Posterior cingulate gyrus (tissue), 11 donors: ENCODE data around the gene CRYBG1.

Experiments
- DNase-seq, 10 donors: peaks; one replicate each; pipeline versions ENCODE4 v3.0.0 to v3.0.0-alpha.2; 2020 to 2021; ENCODE audit warnings: mixed read lengths in 3 of 10
- intact Hi-C: fragments of 100-400 bp; cut with DNase I; formaldehyde crosslinking; loops from one replicate; pipeline ENCODE4 v1.15.1; 2023

The CRYBG1 gene

GRCh38 chr6:106519460-106520394 is 159.2 kb downstream of the CRYBG1 start:
- intact Hi-C loops = no loop called here
- DNase-seq = peak in 3 of 10 donors; percentile 8 to 56 (median 22)

DNA sequence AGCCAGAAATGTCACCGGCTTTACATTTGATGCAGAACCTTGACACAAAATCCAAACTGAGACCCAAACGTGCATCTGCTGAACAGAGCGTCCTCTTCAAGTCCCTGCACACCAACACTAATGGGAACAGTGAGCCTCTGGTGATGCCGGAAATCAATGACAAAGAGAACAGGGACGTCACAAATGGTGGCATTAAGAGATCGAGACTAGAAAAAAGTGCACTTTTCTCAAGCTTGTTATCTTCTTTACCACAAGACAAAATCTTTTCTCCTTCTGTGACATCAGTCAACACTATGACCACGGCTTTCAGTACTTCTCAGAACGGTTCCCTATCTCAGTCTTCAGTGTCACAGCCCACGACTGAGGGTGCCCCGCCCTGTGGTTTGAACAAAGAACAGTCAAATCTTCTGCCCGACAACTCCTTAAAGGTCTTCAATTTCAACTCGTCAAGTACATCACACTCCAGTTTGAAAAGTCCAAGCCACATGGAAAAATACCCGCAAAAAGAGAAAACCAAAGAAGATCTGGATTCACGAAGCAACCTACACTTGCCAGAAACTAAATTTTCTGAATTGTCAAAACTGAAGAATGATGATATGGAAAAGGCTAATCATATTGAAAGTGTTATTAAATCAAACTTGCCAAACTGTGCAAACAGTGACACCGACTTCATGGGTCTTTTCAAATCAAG is 160.3 kb downstream of the CRYBG1 start:
- DNase-seq = no peak
- intact Hi-C loops = no loop called here

DNA sequence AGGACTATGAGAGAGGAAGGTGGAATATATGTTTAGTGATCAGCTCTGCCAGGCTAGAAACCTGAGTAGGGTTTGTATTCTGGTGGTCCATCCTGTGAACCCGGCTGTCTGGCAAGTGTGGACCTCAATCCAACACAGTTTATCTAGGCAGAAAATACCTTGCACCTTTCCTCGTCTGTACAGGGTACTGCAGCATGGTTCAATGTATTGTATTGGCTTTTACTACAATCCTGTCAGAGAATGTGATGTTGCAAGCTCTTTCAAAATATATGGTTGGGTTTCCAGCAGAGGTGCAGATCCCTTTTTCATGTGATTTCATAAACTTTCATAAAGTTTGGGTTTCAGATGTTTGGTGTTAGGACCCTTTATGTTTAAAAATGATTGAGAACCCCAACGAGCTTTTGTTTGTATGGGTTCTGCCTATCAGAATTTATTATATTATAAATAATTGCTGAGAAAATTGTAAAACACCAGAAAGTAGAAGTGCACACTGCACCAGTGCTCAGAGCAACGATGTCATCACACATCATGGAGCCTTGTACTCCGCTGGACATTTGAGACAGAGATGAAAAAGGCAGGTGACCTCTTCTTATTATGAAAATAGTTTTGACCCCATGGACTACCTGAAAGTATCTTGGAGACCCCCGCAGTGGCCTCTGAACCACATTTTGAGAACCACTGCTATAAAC is 162.2 kb downstream of the CRYBG1 start:
- no peak for DNase-seq
- intact Hi-C loops = no loop called here

DNA sequence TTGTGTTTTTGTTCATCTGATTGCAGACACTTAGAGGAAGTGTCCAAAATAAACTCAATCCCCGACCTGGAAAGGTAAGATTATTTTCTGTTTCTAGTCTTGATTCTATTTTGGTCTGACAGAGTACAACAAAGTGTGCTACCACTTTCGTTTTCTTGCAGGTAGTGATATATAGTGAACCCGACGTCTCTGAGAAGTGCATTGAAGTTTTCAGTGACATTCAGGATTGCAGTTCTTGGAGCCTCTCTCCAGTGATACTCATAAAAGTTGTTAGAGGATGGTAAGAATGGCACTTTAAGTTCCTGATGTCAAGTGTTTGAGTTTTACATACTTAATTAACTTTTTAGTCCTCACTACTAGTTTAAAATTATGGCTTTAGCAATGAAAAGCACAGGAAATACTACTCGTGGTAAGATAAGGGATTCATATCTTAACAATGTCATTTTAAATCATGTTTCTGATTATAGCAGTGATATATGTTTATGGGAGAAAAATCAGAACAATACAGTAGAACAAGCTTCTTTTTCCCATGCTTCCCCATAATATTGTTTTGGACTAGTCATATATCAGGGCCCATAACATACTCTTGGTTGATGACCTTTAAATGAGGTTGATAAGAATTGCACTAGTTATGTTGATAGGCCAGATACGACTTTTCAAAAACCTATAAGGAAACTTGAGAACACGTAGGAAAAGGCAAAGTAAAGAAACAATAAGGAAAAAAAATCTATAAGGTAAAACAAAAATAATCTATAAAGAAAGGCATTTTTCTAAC is 164.8 kb downstream of the CRYBG1 start:
- no peak for DNase-seq

DNA sequence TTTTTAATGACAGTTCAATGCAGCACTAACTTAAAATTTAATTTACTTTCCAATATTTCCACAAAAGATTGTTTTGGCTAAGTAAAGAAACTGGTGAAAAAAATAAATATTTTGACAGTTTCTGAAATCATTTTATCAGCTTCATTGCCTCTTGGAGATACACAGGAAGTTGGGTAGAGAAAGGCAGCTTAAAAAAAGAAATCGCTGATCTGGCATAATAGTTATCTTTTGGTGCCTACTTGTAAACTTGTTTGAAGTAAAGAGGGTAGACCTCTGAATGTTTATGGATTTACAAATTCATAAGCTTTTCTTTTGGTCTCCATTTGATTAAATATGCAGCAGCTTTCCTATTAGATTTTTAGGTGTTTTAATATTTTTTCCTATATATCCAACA is 165.4 kb downstream of the CRYBG1 start:
- intact Hi-C loops = no loop called here
- no peak for DNase-seq

More for the DNA sequence above, 164.8 kb downstream of the CRYBG1 start:
- intact Hi-C loops = no loop called here

DNA sequence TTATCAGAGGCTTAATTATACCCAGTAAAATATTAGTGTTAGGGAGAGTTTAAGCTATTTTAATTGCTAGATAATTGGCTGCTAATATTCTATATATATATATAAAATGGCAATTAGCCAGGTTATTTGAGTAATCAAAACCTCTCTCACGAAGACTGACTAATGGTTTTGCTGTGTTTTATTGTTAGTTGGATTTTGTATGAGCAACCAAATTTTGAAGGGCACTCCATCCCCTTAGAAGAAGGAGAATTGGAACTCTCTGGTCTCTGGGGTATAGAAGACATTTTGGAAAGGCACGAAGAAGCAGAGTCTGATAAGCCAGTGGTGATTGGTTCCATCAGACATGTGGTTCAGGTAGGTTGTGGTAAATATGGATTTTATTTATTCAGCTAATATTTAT is 166.6 kb downstream of the CRYBG1 start:
- intact Hi-C loops = no loop called here
- DNase-seq = no peak

GRCh38 chr6:106527979-106528378 is 167.5 kb downstream of the CRYBG1 start:
- intact Hi-C loops = no loop called here
- no peak for DNase-seq

- DNase-seq = no peak
- intact Hi-C loops = no loop called here
Measured at GRCh38 chr6:106528521-106528920, 168.0 kb downstream of the CRYBG1 start.

DNA sequence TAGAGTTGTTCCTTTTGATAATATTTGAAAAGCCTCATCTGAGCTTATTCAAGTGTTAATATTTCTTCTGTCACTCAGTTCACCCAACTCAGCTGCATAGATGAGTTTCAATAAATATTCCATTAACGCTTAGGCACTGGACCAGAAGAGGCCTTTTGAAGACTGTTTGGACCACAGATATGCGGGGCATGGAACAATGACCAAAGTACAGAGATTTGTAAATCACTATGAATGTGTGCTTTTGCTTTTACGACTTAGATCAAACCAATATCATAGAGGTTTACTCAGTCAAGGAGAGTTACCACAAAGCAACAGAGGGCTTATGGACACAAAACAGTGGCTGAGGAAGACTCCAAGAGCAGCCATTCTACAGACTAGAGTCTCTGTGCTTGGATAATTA is 168.9 kb downstream of the CRYBG1 start:
- intact Hi-C loops = no loop called here
- no peak for DNase-seq

GRCh38 chr6:106530026-106530425 is 169.5 kb downstream of the CRYBG1 start:
- DNase-seq = no peak
- intact Hi-C loops = no loop called here

DNA sequence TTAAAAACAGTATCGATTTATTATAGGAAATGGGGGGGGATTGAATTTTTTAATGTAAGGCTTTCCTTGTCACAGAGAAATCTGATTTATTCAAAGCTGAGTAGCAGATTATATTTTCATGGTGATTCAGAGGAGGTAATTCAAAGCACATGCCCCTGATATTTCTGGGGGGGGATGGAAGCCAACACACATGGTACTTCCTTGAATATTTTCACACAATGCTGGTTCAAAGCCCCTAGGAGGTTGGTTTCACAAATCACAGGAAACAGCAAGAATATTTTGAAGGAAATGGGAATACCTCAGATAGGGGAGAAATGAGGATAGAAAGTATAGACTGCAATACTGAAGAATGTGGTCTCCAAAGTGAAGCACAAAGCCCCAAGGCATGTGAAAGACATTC is 170.0 kb downstream of the CRYBG1 start:
- DNase-seq = no peak
- intact Hi-C loops = no loop called here

DNA sequence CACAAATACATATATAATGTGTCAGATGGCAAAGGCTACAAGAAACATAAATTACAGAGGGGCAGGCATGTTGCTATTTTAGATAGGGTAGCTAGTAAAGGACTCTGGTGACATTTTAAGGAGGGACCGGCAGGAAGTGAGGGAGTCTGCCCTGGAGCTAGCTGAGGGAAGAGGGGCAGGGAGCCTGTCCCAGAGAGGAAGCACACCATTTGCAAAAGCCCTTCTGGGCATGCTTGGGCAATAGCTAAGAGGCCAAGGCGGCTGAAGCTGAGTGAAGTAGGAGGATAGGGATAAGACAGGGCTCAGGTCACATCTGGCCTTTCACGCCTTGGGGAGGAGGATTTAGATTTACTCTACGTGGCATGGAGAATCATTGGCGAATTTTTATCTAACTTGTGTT is 172.5 kb downstream of the CRYBG1 start:
- intact Hi-C loops = no loop called here
- DNase-seq = peak in 1 of 10 donors; percentile 51

DNA sequence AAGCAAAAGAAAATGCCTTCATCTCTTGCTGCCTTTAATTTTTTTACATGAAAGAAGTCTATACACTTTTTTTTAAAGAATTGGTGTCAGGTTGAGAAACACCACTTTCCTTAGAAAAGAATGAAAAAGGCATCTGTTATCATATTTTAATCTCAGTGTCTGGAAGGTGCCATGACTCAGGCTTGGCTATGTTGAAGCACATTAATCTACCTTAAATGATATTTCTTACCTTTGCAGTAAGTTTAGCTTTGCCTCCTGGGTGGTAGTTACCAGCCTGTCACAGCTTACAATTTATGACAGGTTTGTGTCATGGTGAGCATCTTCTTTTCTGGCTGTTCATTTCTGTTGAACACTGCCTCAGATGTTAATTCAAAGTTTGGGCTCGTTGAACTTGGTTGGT is 173.5 kb downstream of the CRYBG1 start:
- intact Hi-C loops = no loop called here

GRCh38 chr6:106534564-106534982 is 174.1 kb downstream of the CRYBG1 start:
- no peak for DNase-seq
- intact Hi-C loops = no loop called here

More for the DNA sequence above, 173.5 kb downstream of the CRYBG1 start:
- DNase-seq = no peak

GRCh38 chr6:106535012-106535411 is 174.5 kb downstream of the CRYBG1 start:
- intact Hi-C loops = no loop called here
- DNase-seq = no peak

GRCh38 chr6:106536357-106536756 is 175.8 kb downstream of the CRYBG1 start:
- intact Hi-C loops = no loop called here
- no peak for DNase-seq

- intact Hi-C loops = no loop called here
- no peak for DNase-seq
Measured at GRCh38 chr6:106536851-106537250, 176.3 kb downstream of the CRYBG1 start.

DNA sequence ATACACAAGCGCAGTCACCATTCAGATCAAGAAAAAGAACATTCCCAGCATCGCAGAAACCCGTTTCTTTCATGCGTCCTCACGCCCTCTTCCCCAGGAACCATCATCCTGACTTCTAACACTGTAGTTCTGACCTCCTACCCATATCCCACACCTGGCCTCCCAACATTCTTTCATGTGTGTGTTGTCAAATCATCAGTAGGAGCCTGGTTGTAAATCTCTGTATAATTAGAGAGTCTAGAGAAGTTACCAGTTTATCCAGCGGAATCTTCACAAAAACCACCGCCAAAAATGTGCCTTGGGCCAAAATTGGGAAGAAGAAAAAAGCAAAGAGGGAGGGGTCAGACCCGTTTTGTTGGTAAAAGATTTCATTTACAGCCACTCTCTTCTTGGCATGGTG is 177.1 kb downstream of the CRYBG1 start:
- no peak for DNase-seq
- intact Hi-C loops = no loop called here

GRCh38 chr6:106538145-106538544 is 177.6 kb downstream of the CRYBG1 start:
- no peak for DNase-seq
- intact Hi-C loops = no loop called here

DNA sequence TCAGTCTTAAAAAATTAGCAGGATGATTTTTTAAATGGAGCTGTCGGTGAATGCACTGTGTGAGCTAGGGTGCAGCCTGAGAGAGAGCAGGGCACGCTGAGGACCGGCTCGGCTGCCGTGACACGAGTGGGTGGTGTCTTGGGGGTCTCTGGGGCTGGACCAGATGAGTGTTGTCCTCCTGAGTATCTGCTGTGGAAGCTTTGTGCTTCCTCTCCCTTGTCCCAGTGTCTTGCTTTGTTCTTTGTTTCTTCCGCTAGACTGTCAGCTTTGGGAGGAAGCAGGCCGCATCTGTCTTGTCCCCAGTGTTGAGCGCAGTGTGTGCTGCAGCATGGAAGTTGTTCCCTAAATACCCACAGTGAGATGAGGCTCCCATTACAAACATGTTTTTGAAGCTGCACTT is 179.4 kb downstream of the CRYBG1 start:
- intact Hi-C loops = no loop called here
- DNase-seq = peak in 2 of 10 donors; percentile 62 to 70
